ENCODE data around the gene TFG.
A peak's percentile ranks its signal among the peaks of the same experiment; 100 is the strongest.

Gene TFG

GRCh38 chr3:100706365-100706764 lies 2.9 kb upstream of the TFG start:
- DNase-seq (ENCODE audit: low spot score): no peak

- no peak for DNase-seq (ENCODE audit: low spot score)
Observed at GRCh38 chr3:100708644-100708988, 678 bp upstream of the TFG start.

GRCh38 chr3:100709842-100710260 lies 557 bp downstream of the TFG start:
- peak; percentile 22 for DNase-seq (ENCODE audit: low spot score)

- peak; percentile 56 for DNase-seq (ENCODE audit: low spot score)
Observed at GRCh38 chr3:100710261-100710968, 1.1 kb downstream of the TFG start.

GRCh38 chr3:100715176-100715575 lies 5.9 kb downstream of the TFG start:
- DNase-seq (ENCODE audit: low spot score): no peak

- no peak for DNase-seq (ENCODE audit: low spot score)
Observed at GRCh38 chr3:100717063-100717462, 7.8 kb downstream of the TFG start.

GRCh38 chr3:100717637-100718487 lies 8.6 kb downstream of the TFG start:
- DNase-seq (ENCODE audit: low spot score): no peak

GRCh38 chr3:100719136-100719535 lies 9.8 kb downstream of the TFG start:
- no peak for DNase-seq (ENCODE audit: low spot score)

GRCh38 chr3:100720426-100720825 lies 11.1 kb downstream of the TFG start:
- DNase-seq (ENCODE audit: low spot score): no peak

GRCh38 chr3:100725935-100726513 lies 16.7 kb downstream of the TFG start:
- DNase-seq (ENCODE audit: low spot score): no peak

- no peak for DNase-seq (ENCODE audit: low spot score)
Observed at GRCh38 chr3:100726706-100727105, 17.4 kb downstream of the TFG start.

- no peak for DNase-seq (ENCODE audit: low spot score)
Observed at GRCh38 chr3:100730524-100730923, 21.2 kb downstream of the TFG start.

GRCh38 chr3:100732435-100732834 lies 23.1 kb downstream of the TFG start:
- no peak for DNase-seq (ENCODE audit: low spot score)

- peak; percentile 11 for DNase-seq (ENCODE audit: low spot score)
Observed at GRCh38 chr3:100737334-100737733, 28.0 kb downstream of the TFG start.

GRCh38 chr3:100740207-100740606 lies 30.9 kb downstream of the TFG start:
- DNase-seq (ENCODE audit: low spot score): no peak

- no peak for DNase-seq (ENCODE audit: low spot score)
Observed at GRCh38 chr3:100743535-100743934, 34.2 kb downstream of the TFG start.

- no peak for DNase-seq (ENCODE audit: low spot score)
Observed at GRCh38 chr3:100744671-100745070, 35.4 kb downstream of the TFG start.

- no peak for DNase-seq (ENCODE audit: low spot score)
Observed at GRCh38 chr3:100745617-100746016, 36.3 kb downstream of the TFG start.

- DNase-seq (ENCODE audit: low spot score): no peak
Observed at GRCh38 chr3:100746092-100746491, 36.8 kb downstream of the TFG start.

- DNase-seq (ENCODE audit: low spot score): no peak
Observed at GRCh38 chr3:100748220-100748619, 38.9 kb downstream of the TFG start.

- no peak for DNase-seq (ENCODE audit: low spot score)
Observed at GRCh38 chr3:100748967-100749366, 39.7 kb downstream of the TFG start.

GRCh38 chr3:100753846-100754245 lies 44.6 kb downstream of the TFG start:
- no peak for DNase-seq (ENCODE audit: low spot score)
